ENCODE data around the gene GBA2. TPM values are rescaled to one million over a fixed set of nuclear protein-coding genes. Genes with fewer than 3 reads are reported as not detected.

The GBA2 gene
- total RNA-seq, 4 donors from 2014 or later, result 263 to 474 (median 436) TPM

DNA sequence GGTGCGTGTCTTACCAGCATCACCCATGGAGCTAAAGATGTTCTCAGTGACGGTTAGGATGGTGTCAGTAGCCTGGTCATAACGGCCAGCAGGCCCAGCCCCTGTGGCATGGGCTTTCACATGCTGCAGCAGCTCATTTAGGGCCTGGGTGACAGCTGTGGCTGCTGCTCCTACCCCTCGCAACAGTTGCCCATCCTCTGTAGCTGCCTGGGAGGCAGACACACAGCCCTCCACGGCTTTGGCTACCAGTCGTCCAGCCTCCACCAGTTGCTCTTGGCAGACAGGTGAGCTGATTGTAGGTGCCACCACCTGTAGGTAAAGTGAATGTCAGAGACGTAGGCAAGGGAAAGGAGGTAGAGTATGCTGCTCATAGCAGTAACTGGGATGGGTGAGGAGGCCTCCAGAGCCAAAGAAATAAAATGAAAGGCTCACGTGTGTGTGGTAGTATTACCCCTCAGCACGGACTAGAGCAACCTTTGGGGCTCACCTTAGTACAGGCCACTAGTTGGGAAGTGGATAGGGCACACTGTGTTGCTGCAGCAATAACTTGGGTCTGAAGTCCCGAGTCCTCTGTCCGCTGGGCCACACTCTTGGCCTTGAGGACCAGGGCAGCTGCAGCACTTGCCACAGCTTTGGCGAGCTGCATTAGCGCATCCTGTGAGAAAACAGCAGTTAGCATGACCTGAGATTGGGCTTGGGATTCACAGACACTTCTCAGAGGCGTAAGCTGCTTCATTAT lies 31.7 kb downstream of the GBA2 start:
- TF ChIP-seq, protein P1, sequence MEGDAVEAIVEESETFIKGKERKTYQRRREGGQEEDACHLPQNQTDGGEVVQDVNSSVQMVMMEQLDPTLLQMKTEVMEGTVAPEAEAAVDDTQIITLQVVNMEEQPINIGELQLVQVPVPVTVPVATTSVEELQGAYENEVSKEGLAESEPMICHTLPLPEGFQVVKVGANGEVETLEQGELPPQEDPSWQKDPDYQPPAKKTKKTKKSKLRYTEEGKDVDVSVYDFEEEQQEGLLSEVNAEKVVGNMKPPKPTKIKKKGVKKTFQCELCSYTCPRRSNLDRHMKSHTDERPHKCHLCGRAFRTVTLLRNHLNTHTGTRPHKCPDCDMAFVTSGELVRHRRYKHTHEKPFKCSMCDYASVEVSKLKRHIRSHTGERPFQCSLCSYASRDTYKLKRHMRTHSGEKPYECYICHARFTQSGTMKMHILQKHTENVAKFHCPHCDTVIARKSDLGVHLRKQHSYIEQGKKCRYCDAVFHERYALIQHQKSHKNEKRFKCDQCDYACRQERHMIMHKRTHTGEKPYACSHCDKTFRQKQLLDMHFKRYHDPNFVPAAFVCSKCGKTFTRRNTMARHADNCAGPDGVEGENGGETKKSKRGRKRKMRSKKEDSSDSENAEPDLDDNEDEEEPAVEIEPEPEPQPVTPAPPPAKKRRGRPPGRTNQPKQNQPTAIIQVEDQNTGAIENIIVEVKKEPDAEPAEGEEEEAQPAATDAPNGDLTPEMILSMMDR (IDR thresholded peaks at IDR 0.05), result no peak
- no peak for TF ChIP-seq POLR2A (IDR thresholded peaks at IDR 0.05)
- Histone ChIP-seq H3K9me3 (no peaks in the 10 kb centered on the region), H3K27me3 (no peaks in the 10 kb centered on the region), H3K36me3 (peaks cover 8 to 100% (median 9%) of the 10 kb centered on the region in 3 donors), H3K4me1 (peaks cover 0 to 6% (median 0%) of the 10 kb centered on the region in 4 donors), H3K4me3 (no peak overlapping the region), H3K27ac (no peak overlapping the region)
- DNase-seq, result no peak

DNA sequence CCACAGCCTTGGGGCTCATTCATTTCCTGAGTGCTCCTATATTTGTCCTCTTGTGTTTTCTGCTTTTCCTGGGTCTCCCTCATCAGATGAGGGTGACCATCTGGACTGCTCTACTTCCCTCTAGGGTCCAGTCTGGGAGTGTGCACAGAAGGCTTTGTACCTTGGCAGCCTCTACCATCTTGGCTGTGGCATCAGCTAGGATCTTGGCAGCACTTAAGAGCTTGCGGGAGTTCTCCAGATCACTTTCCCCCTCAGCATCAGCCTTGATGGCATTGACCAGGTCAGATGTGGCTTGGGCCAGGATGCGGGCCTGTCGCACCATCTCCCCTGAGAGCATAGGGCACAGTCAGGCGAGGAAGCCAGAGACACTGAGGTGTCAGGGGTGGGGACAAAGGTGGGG lies 32.8 kb downstream of the GBA2 start:
- peaks cover 0 to 6% (median 0%) of the 10 kb centered on the region in 4 donors for H3K4me1 ChIP-seq
- H3K36me3 ChIP-seq, result peaks cover 8 to 100% (median 9%) of the 10 kb centered on the region in 3 donors
- no peak for DNase-seq
- TF ChIP-seq, protein P1 (IDR thresholded peaks at IDR 0.05), result no peak
- TF ChIP-seq POLR2A (IDR thresholded peaks at IDR 0.05), result no peak
- H3K27me3 ChIP-seq, result no peaks in the 10 kb centered on the region
- H3K9me3 ChIP-seq, result no peaks in the 10 kb centered on the region
- no peak overlapping the region for H3K27ac ChIP-seq
- H3K4me3 ChIP-seq, result no peak overlapping the region

DNA sequence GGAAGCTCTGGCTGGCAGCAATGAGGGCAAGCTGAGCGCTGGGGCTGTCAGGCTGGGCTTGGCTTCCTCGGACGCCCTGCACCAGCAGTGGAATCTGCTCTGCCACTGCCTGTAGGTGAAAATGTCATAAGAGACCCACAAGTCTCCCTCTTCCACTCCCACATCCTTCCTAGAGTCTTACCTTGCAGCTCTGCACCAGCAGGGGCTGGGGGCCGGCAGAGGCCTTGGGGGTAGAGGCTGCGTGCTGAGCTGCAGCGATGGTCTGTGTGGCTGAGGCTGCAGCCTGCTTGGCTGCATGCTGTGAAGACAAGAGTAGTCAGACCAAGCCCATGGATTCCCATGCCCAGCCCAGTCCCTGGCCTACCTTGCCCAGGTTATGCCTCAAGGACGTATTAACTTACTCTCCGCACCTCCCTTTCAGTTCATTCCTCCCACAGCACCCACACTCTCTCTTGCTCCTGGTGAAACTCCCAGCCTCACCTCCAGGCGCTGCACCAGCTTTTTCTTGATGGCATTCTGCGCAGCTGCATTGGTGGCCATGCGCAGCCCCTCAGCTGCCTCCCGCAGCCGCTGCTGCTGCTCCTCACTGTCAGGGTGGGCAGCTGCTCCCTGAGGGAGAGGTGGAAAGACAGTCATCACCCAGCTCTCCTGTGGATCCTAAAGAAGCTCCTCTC lies 34.3 kb downstream of the GBA2 start:
- Histone ChIP-seq H3K4me3 (no peak overlapping the region), H3K27ac (no peak overlapping the region), H3K4me1 (peaks cover 0 to 6% (median 0%) of the 10 kb centered on the region in 4 donors), H3K9me3 (no peaks in the 10 kb centered on the region), H3K36me3 (peaks cover 2 to 95% (median 8%) of the 10 kb centered on the region in 3 donors), H3K27me3 (no peaks in the 10 kb centered on the region)
- TF ChIP-seq, protein P1 (IDR thresholded peaks at IDR 0.05), result no peak
- no peak for TF ChIP-seq POLR2A (IDR thresholded peaks at IDR 0.05)
- DNase-seq, result no peak

DNA sequence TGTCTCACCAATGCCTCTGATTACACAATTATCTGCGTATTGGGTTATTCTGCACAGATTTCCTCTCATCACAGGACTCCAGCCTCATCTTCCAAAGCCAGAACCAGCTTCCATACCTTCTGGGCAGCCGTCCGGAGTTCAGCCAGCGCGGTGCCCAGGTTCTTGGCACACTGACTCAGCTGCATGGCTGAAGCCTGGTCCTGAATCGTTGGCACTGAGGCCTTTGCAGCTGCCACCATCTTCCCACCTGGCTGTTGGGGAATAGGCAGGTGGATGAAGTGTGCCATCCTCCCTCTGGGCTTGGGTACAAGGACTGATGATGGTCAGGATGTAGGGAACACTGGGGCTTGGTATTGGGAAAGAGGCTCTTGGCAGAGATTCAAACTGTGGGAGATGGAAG lies 34.9 kb downstream of the GBA2 start:
- H3K9me3 ChIP-seq, result no peaks in the 10 kb centered on the region
- TF ChIP-seq POLR2A (IDR thresholded peaks at IDR 0.05), result no peak
- TF ChIP-seq, protein P1 (IDR thresholded peaks at IDR 0.05), result no peak
- DNase-seq, result no peak
- H3K4me3 ChIP-seq, result no peak overlapping the region
- peaks cover 0 to 6% (median 0%) of the 10 kb centered on the region in 4 donors for H3K4me1 ChIP-seq
- no peaks in the 10 kb centered on the region for H3K27me3 ChIP-seq
- no peak overlapping the region for H3K27ac ChIP-seq
- H3K36me3 ChIP-seq, result peaks cover 0 to 93% (median 8%) of the 10 kb centered on the region in 3 donors

DNA sequence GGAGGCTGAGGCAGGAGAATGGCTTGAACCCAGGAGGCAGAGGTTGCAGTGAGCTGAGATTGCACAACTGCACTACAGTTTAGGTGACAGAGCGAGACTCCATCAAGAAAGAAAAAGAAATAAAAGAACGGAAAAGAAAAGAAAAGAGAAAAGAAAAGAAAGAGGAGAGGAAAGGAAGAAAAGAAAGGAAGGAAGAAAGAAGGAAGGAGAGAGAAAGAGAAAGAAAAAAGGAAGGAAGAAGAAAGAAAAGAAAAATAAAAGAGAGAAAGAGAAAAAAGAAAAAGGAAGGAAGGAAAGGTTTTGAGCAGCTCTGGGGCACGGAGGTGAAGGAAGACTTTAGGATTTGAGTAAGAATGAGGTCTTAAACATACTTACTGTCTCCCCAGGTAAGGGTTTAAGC lies 35.5 kb downstream of the GBA2 start:
- H3K4me3 ChIP-seq, result no peak overlapping the region
- no peak overlapping the region for H3K27ac ChIP-seq
- peaks cover 0 to 93% (median 8%) of the 10 kb centered on the region in 3 donors for H3K36me3 ChIP-seq
- no peaks in the 10 kb centered on the region for H3K27me3 ChIP-seq
- H3K9me3 ChIP-seq, result no peaks in the 10 kb centered on the region
- H3K4me1 ChIP-seq, result peaks cover 0 to 1% (median 0%) of the 10 kb centered on the region in 4 donors
- TF ChIP-seq POLR2A (IDR thresholded peaks at IDR 0.05), result no peak
- TF ChIP-seq, protein P1 (IDR thresholded peaks at IDR 0.05), result no peak
- DNase-seq, result no peak

Data from Peyer's patch (tissue), 4 donors.